Measurements from ENCODE around the gene ATP13A4.

- TF ChIP-seq CTCF (conservative IDR thresholded peaks at IDR 0.05) (no peak), ZFX (IDR thresholded peaks at IDR 0.05) (no peak)
Observed at GRCh38 chr3:193506921-193507320, 47.8 kb downstream of the ATP13A4 start.
